GM11168 (cell line): ENCODE results near the gene RIN3.

Experiments
- in situ Hi-C: fragments of 300-500 bp; cut with MboI; formaldehyde crosslinking; loops from one replicate; pipeline ENCODE4 v1.12.0; 2022; ENCODE audit warnings: low sequenced_read_pairs; ENCODE audit not compliant: unreplicated experiment

The RIN3 gene

DNA sequence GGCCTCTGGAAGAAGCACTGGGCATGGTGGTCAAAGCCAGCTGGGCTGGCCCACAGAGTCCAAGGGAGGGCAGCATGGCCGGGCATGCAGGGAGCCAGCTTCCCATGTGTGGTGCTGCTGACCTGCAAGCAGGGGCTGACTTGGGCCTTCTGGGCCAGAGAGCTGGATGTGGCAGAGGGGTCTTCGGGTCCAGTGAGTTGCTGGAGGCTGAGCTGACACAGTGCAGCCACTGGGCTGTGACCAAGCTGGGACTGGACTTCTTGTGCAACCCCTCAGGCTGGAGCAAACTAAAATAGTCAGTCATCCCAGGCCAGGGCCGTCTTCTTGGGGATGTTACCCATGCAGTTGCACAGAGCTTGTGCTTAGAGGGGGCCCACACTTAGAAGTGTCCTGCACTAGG lies 7.3 kb upstream of the RIN3 start:
- in situ Hi-C loops: no loop called here

DNA sequence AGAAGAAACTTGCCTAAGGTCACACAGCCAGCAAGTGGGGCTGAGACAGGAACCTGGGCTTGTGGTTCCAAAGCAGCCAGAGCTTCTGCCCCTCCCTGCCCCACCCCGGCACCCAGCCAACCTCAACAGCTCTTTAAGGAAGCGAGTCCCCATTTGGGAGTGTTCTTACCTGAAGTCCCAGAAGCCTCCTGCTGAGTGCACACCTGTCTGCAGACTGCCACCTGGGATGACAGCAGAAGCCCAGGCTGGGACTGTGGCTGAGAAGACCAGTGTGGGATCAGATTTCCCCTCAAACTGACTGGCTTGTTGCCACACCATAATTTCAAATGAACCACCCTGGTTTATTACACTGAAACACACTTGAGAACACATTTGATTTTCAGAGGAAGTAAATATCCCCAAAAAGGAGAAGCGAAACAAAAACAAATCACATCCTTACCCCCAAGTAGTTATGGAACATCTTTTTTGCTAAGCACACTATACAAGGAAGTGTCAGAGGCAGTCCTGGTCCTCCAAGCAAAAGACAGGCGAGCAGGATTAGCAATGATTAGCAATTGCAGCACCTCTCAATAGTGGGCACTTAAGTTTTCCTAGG lies 6.3 kb upstream of the RIN3 start:
- in situ Hi-C loops: no loop called here

DNA sequence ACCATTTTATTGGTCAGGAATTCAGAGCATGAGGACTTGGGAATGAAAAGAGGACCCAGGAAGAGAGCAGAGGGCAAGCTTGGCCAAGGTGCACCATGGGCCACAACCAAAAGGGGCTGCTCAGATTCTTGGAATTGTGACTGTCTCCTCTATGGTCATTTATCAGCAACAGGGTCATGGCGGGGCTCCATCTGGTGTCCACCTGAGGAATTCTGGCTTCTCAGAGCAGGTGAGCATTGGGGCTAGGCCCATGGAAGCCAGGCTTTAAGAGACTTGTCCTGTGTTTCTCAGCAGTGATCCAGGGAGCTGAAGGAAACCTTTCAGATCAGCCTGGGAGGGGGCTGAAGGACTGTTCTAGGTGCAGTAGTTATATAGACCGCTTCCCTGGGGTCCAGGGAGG lies 2.6 kb upstream of the RIN3 start:
- in situ Hi-C loops: no loop called here

DNA sequence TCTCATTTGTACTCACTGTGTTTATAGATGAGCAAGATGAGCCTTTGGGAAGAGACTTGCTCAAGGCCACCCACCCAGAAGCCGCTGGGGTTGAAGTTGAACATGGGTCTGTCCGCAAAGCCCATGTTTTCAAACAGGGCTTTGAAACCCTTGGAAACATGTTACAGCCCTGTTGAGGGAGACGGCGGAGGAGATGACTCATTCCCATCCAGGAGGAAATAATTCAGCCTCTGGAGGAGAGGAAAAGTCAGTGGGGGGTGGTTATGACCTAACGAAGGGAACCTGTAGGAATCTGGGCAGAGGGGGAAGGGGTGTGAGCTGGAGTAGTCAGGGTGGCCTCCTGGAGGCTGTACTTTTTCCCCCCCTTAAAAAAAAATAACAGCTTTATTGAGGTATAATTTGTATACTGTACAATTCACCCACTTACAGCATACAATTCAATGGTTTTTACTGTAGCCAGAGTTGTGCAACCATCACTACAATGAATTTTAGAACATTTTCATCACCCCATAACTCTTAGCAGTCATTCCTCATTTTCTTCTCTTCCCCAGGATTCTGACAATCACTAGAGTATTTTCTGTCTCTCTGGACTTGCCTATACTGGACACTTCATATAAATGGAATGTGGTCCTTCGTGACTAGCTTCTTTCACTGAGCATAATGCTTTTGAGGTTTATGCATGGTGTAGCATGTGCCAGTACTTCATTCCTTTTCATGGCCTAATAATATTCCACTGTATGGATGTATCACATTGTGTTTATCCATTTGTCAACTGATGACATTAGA lies 1.9 kb upstream of the RIN3 start:
- in situ Hi-C loops: no loop called here

DNA sequence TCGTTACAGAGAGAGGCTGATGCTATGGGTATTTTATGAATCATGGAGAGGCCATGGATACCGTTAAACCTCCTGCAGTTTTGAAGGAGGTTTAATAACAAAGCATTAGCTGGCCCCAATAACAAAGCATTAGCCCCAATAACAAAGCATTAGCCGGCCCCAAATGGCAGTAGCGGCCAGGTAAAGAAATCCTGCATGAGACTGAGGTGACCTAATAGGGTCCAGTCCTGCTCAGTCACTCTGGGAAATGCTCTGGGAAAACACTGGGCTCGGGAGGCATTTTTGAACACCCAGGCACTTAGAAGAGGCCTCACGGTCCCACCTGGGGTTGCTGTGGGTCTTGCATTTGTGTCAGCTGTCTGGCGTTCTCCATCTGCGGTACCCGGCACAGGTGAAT lies 776 bp upstream of the RIN3 start:
- in situ Hi-C loops: no loop called here

DNA sequence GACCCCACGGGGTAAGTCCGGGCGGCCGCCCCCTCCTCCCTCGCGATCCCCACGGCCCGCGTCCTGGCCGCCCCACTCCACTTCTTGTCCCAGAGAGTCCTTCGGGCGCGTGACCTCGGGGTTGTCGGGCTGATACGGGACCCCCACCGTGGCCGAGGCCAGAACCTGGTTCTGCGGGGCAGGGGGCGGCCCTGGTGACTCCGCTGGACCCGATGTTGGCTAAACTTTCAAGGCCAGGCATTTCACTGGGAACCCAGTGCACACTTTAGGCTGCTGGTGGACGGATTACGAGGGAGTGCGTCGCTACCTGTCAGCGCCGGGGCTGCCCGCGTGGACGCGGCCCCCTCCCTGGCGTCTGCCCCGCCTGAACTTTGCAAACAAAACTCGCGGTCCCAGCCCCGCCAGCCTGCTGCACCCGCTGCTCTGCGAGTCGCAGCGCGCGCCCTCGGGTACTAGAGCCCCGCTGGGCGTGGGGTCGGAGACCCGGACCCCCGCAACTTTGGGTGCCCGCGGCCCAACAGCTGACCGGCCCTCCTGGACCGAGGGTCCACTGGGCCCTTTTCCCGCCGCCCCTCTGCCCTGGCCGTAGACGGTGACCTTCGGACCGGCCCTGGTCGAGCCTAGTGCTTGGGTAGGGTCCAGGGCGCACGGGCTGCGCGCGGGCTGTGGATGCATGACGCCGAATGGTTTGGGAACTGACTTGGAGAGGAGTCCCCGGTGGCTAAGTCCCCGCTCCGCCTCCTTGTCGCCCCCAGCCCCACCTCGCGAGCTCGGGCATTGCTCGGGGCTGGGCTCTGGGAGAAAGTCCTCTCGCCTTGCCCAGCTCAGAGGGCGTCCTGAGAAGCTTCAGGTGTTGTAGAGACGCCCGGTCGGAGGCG lies 624 bp downstream of the RIN3 start:
- in situ Hi-C loops: no loop called here

DNA sequence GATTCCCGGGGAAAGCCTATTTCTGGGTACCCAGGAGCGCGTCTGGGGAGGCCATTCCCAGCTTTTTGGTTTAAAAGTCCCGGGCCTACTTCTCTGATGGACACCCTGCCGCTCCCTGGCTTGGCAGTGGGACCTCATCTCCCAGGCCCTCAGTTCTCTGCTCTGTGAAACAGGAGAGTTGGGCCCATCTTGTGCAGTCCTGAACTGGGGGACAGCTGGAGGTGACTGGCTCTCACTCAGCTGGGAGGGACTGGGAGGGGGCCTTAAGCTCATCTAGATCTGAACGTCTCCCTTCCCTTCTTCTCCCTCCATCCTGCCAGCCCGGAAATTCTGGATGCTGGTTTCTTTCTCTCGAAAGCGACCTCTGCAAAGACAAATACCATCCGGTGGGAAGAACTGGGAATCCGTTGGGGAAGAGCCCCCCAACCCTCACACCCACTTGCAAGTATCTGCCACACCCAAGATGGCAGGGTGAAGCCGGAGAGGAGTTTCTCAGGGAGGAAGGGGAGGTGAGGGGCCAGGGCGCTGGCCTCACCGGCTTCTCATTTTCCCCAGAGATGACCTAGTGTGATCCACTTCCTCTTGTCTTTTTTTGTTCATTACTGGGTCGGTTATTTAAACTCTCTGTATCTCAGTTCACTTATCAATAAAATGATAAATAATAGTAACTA lies 1.4 kb downstream of the RIN3 start:
- in situ Hi-C loops: no loop called here

DNA sequence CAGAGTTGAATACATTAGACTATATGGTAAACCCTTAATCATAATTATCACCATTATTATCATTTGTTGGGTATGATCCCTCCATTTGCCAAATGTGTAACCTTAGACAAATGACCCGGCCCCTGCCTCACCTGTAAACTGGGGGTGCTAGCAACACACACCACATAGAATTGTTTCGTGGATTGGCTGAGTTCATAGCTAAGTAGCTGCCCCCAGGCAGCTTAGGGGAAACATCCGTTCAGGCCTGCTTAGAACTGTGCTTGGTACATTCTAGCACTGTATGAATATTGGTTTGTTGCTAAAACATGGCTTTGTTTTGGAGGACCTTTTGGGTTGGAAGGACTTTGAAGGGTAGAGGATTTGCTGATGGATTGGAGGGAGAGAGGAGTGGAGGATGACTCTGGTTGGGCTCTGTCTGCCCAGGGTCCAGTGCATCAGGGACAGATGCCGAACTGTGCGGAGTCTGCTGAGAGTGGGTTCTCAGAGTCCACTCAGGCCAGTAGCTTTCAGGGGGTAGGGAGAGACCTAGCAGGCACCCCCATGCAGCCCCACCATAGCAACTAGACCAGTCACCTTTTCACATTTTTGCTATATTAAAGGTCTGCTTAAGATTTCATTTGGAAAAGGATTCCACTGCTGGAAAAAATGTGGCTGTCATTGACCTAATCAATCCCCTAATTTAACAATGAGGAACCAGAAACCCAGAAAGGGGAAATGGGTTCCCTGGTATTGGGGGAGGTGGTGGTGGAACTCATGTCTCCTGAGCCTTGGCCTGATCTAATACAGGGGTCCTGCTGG lies 2.2 kb downstream of the RIN3 start:
- in situ Hi-C loops: no loop called here

DNA sequence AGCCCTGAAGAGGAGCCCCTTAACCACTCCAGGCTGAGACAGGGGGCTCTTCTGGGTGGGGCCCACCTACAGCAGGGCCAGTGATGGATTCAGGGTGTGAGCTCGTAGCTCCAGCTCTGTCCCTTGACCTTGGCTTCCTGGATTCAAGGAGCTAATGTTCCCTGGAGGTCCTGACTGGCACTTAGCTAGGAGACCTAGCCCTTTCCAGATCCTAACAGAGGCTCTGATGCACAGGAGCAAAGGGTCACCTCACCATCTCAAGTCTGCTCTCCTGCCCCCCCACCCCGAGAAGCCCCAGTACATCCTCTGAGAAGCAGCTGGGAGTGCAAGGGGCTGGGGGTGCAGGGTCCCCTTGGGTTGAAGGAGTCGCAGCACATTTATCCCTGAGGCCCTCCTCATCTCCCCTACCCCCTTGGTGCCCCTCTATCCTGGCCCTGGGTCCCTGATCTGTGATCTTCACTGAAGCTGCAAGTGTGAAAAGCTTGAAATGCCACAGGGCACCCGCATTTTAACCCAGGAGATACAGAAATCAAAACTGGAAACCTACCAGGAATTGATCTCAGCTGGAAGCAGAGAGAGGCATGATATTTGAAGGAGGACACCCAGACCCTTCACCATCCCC lies 2.9 kb downstream of the RIN3 start:
- in situ Hi-C loops: no loop called here

DNA sequence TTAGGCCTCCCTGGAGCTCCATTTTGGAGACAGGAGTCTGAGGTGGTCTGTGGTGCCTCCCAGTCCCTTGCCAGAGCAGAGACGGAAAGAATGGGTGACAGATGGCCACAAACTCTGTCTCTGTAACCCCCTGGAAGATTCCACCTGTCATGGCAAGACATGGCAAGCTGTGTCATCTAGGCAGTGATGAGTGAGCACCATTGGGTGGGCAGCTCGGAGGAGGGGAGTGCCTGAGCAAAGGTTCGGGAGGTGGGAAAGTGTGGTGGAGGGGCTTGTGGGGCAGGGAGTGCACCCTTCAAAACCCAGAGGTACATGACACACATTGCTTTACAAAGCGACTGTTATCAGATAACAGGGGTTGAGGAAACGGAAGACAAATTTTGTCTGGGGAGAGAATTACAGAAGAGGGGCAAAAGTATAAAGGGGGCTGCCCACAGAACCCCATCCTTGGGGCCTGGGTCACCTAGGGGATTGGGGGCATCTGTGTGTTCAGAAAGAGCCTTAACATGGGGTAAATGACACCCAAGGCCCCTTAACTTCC lies 3.5 kb downstream of the RIN3 start:
- in situ Hi-C loops: no loop called here

DNA sequence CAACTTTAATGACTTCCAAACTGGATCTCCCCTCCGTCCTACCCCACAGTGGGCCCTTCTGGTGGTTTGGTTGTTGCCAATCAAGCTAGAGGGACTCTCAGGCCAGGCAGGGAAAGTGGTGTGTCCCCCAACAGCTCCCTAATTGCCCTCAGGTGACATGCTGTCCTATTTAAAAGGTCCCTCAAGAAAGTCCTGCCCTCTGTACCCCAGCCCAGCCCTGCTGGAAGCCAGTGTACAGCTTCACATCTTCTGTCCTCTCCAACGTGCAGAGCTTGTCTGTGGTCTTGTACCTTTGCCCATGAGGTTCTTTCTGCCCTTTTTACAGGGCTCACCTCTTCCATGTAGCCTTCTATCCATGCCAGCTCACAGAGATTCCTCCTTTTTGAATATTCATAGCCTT lies 4.2 kb downstream of the RIN3 start:
- in situ Hi-C loops: no loop called here

DNA sequence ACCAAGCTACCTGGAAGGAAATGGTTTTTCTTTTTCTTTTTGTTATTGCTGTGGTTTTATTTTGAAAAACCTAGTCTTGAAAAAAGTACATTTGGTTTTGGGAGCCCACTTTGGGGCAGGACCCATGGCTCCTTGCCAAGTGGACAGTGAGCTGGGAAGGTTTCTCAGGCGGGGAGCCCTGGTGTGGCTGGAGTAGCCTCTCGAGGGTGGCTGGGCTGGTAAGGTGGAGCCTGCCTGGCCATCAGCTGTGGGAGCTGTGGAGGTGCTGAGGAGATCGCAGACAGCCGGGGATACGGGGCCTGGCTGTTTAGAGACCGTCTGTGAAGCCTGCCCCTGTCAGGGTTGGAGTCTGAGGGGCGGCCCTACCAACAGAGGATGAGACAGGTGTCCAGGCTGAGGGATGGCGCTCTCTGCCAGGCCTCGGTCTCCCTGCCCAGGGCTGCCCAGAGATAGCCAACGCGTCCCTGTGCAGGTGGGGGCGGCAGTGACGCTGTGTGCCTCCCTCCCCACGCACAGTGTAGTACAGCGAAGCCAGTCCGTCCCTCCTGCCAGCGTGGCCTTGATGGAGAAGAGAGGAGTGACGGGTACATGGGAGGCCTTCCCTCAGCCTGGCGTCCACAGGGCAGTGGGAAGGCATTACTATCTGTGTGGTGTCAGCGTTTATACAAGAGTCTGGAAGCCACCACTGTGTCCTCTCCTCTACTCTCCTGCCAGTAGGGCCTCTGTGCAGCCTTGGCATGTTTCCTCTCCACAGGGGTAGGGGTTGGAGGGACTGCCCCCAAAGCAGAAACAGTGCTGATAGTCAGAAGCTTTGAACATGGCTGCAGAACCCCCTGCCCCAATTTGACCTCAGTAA lies 5.9 kb downstream of the RIN3 start:
- in situ Hi-C loops: no loop called here

DNA sequence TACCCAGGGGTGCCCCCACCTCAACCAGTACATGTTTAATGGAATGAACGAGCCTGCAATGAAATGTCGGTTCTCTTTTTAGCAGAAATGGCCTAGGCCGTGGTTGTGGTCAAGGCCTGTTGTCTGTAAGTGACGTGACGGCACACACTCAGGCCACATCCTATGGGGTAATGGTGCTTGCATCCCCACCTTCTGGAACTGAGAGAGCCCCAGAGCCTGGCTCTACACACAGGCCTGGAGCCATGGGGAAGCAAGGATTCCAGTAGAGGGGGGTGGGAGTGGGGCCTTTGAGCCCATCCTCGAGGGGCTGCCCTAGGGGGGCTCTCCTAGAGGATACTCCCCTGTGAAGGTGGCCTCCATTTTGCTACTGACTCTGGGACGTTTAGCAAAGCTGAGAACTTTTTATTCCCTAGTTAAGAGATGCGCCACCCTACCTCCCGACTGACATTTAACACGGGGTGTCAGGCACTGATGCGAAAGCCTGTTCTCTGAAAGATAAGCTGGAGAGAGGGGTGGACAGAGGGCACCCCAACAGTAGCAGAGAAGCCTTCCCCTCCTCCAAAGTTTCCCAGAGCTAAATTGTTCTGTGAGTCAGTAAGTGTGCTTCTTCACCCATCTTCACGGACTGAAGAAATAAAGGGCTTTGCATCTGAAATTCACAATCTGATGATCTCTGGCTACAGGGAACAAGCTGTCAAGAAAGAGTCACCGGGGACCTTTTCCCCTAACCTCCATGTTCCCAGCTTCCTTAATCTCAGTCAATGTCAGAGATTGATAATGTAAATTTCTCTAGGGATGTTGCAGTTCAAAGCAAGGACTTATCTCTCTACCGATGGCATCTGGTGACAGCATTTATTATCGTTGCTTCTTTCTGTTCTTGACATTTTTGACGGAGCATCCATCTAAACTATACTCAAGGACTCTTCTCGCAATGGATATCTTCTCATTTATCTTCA lies 6.8 kb downstream of the RIN3 start:
- in situ Hi-C loops: no loop called here

DNA sequence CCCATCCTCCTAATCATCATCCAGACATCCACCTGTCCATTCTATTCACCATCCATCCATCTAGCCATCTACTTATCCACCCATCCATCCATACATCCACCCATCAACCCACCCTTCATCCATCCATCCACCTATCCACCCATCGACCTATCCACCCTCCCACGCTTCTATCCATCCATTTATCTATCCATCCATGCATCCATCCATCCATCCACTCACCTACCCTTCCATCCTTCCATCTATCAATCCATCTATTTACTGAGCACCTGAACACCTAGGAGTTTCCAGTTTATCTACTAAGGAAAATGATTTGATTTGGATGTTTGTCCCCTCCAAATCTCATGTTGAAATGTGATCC lies 7.5 kb downstream of the RIN3 start:
- in situ Hi-C loops: no loop called here

DNA sequence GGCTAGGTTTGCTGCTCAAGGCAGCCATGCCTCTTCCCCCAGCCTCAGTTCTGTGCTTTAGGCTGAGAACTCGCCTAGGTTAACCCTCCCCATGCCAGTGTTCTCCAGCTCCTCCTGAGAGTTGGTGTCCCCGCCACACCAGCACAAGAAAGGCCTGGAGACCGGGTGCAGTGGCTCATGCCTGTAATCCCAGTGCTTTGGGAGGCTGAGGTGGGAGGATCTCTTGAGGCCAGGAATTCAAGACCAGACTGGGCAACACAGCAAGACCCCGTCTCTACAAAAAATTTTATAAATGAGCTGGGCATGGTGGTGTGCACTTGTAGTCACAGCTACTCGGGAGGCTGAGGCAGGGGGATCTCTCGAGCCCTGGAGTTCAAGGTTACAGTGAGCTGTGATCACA lies 10.2 kb downstream of the RIN3 start:
- in situ Hi-C loops: no loop called here

DNA sequence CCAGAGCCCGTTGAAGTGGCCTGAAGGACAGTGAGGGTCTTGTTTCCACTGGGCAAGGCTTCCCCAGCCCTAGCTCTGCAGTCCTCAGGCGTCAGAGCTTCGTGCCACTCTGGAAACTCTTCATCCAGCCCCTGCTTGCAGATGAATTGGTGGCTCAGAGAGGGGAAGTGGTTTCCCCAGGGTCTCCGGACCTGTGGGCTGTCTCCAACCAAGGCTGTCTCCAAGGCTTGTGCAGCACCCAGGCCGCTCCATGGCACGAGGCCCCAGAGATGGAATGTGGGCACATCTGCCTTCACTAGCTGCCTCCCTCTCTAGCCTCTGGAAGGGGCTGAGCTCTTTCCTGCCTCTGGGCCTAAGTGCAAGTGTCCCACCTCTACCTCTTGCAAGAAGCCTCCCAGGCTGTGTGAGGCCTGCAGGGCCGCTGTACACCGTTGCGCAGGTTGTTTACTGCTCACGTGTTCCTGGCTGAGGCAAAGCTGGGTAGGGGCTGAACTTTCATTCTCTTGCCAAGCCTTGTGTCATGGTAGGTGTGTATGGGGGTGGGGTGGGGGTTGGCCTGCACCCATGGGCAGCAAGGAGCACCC lies 11.1 kb downstream of the RIN3 start:
- in situ Hi-C loops: no loop called here
